GM04503 (cell line): ENCODE results near the gene NCKAP5.

Experiments used
- DNase-seq: peaks from one replicate; pipeline ENCODE4 v3.0.0-alpha.2; 2012; ENCODE audit warnings: low read depth

Gene NCKAP5

GRCh38 chr2:132797071-132797470 is 771.2 kb downstream of the NCKAP5 start:
- no peak for DNase-seq

DNA sequence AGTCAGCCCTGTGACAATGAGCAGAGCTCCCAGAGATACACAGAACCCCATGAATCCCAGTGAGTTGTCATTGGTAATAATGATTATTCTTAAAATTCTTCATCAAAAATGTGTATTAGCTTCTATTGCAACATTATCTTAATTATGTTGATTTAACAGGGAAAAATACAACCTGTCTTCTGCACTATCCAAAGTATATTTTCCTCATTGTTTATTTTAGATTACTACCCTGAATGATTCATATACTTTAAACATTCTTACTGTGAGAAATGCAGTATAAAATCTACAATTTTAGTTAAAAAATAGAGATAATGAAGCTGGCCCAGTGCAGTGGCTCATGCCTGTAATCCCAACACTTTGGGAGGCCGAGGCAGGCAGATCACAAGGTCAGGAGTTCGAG is 773.0 kb downstream of the NCKAP5 start:
- no peak for DNase-seq

GRCh38 chr2:132793532-132793931 is 774.7 kb downstream of the NCKAP5 start:
- no peak for DNase-seq

DNA sequence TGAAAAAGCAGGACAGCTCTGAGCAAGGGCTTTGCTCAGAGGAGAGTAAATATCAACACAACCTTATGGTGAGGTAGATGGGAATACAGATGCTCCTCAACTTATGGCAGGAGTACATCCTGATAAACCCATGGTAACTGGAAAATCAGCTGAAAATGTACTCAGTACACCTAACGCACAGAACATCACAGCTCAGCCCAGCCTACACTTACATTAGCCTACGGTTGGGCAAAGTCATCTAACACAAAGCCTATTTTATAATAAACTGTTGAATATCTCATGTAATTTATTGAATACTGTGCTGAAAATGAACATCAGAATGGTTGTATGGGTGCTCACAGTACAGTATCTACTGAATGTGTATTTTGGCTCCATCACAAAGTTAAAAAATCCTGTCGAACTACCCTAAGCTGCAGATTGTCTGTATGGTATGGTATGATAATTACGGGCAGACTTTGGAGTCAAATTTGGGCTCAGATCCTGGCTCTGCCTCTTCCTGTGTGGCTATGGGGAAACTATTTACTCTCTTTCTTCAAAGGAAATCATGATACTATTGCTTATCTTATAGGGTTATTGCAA is 778.0 kb downstream of the NCKAP5 start:
- no peak for DNase-seq

- DNase-seq, result no peak
Measured at GRCh38 chr2:132789066-132789465, 779.2 kb downstream of the NCKAP5 start.

GRCh38 chr2:132788310-132788838 is 779.9 kb downstream of the NCKAP5 start:
- DNase-seq, result no peak

- DNase-seq, result no peak
Measured at GRCh38 chr2:132783883-132784282, 784.4 kb downstream of the NCKAP5 start.

DNA sequence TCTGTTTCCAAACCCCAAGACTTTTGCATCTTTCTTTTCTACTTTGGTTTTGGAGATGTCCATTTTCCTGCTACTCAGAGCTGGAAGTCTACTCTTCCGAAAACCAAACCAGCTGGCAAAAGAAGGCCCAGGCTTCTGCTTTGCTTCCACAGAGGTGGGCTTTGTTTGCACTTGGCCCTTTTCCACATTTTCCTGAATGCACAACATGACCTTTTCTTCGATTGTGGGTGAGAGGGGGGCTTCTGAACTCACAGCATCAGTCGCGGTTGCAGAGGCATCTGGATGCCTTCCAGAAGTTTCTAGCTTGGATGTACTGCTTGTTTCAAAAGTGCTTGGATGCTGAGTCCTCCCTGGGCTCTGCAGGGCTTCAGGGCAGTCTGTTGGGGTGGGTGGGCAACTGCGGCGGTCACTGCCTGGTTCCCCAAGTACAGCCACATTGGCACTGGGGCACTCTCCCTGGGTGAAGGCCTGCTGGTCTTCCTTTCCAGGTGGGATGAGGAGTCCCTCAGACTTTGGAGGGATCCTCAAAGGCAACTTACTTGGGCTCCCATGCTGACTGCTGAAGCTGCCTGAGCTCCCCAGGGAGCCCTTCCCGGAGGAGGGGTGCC is 786.0 kb downstream of the NCKAP5 start:
- no peak for DNase-seq

- DNase-seq, result no peak
Measured at GRCh38 chr2:132780651-132781050, 787.6 kb downstream of the NCKAP5 start.

DNA sequence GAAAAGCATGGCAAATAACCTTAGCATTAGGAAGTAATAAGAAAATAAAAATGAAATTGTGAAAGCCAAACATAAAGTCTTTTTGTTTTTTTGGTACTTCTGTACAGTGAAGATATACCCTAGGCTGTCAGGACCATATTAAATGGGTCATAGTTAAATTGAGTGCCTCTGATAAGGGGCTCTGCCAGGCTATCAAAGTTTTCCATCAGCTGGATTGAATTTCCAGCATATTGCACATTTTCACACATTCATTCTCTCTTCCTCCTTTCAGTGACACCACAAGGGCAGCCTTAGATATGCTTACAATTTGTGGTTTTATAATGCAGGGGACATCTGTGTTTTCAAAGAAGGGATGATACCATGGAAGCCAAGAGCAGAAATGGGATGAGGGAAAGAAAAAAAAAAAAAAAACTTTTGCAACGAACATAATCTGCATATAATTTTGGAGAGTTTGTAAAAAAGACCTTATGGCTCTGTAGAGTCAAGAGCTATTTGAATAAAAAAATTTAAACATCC is 789.0 kb downstream of the NCKAP5 start:
- DNase-seq, result no peak

GRCh38 chr2:132776287-132776686 is 792.0 kb downstream of the NCKAP5 start:
- DNase-seq, result no peak

GRCh38 chr2:132774189-132774588 is 794.1 kb downstream of the NCKAP5 start:
- no peak for DNase-seq

- no peak for DNase-seq
Measured at GRCh38 chr2:132773331-132773730, 794.9 kb downstream of the NCKAP5 start.

GRCh38 chr2:132772340-132772739 is 795.9 kb downstream of the NCKAP5 start:
- no peak for DNase-seq

DNA sequence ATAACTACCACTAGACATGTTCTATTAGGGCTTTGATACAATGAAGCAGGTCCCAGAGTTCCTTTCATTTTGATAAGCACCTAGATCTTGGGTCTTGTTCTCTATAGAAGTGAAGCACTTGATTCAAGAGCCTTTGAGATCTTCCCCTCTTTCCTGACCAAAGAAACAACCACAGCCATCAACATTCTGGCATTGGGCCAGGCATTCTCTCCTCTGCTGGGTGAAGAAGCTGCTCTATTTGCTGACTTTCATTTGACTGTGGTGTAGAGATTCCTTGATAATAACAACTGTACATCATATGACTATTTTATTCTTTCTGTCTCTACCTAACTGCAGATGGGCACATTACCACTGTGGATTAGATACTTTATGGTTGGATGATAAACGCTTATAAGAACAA is 801.7 kb downstream of the NCKAP5 start:
- DNase-seq, result no peak

DNA sequence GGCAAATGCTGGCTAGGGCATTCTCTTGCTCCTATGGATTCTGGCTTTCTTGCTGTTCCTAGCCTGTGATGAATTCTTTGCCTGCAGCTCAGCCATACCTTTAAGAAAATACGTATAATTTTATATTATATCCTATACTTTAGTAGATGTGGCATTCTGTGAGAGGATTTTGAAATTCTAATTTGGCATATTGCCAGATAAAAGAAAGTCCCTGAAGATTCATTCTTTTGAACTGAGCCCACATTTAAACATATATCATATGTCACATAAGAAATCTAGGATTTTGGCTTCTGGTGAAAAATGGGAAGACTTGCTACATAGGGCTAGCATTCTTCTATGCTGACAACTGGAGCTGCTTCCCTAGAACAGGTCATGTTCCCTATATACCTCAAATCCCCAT is 806.8 kb downstream of the NCKAP5 start:
- no peak for DNase-seq

- DNase-seq, result no peak
Measured at GRCh38 chr2:132760971-132761370, 807.3 kb downstream of the NCKAP5 start.

DNA sequence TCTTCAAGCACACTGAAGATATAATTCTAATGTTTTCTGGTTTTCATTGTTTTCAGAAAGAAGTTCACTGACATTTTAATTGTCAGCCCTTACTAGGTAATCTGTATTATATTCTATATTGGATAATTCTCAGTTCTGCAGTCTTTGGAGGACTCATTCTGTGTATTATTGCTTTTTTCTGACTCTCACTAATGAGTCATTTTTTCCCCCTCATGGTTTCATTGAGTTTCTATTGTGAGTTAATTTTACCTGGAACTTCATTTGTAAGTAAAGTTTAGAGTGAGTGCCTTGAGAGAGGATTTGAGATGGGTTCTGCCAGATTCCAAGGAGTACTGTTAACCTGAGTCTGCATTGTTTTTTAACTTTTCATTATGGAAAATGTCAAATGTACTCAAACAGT is 807.9 kb downstream of the NCKAP5 start:
- no peak for DNase-seq

DNA sequence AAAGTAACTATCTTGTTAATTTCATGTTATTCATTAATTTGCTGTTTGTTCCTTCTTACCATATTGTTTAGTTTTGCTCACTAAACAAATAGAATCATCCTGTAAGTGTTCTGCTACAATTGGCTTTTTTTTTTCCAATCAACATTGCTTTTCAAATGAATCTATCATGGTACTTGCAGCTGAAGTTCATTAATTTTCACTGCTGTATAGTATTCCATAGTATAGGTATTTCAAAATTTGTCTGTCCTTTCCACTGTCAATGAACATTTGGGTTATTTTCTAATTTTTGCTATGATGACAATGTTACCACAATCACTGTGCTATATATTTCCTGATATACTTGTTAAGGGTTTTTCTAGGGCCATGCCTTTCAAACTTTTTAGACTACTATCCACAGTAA is 809.3 kb downstream of the NCKAP5 start:
- DNase-seq, result no peak

- no peak for DNase-seq
Measured at GRCh38 chr2:132757676-132758075, 810.6 kb downstream of the NCKAP5 start.

- no peak for DNase-seq
Measured at GRCh38 chr2:132757002-132757589, 811.2 kb downstream of the NCKAP5 start.

DNA sequence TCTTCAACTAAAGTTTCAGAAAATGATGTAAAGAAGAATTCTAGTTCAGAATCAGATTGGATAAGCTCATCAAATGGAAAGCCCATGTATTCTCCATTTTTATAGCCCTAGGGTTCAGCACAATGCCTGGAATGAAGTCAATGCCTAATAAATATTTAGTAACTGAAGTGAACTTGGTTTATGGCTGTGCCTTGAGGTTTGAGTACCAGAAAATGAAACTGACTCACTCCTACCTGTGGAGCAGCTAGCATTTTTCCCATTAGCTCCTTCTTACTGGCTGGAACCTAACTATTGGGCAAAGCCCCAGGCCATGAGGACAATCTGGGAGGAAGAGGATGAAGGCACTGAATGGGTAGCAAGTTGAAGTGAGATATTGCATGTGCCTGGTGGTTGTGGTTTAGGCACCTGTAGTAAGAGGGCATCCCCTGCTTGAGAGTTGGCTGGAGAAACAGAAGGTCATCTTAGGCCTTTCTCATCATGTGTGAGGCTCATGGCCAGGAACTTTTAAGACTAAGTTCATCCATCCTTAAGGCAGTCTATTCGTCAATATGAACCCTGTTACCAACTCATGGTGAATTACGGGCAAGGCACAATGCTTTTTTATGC is 813.3 kb downstream of the NCKAP5 start:
- no peak for DNase-seq

DNA sequence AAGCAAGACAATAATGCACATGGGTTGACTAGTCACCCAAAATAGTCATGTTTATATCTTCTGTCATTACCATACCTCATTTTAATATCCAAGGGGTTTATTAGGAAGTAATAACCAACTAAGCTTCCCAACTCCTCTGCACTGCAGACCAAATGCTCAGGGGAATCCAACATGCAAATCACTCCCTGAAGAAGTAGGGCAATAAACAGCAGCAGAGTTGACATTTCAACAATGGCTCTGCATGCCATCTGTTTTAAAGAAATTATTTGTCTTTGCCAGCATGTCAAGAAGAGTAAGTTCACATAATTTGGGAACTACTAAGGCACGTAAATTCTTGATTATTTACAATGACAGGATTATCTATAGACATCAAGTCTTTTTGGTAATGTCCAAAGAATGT is 813.9 kb downstream of the NCKAP5 start:
- DNase-seq, result no peak
